ENCODE measurements around the gene MAGI1.

DNA sequence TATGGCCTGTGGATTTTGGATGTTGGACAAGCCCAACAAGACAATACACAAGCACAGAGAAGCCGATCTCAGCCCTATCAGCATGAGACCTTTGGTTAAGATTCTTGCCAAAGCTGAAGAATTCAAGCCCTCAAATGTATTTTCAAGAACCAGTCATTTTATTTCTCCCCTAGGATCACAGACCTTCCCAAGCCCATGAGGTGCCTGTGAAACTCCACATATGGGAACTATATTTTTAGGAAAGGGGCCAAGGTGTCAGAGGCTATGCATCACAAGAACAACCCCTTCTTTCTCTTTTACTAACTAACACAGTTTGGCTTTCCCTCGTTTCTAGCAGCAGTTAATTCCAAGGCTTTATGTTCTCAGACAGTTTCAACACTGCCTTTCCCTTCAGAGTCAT lies 364.5 kb downstream of the MAGI1 start:
- TF ChIP-seq, protein P1, sequence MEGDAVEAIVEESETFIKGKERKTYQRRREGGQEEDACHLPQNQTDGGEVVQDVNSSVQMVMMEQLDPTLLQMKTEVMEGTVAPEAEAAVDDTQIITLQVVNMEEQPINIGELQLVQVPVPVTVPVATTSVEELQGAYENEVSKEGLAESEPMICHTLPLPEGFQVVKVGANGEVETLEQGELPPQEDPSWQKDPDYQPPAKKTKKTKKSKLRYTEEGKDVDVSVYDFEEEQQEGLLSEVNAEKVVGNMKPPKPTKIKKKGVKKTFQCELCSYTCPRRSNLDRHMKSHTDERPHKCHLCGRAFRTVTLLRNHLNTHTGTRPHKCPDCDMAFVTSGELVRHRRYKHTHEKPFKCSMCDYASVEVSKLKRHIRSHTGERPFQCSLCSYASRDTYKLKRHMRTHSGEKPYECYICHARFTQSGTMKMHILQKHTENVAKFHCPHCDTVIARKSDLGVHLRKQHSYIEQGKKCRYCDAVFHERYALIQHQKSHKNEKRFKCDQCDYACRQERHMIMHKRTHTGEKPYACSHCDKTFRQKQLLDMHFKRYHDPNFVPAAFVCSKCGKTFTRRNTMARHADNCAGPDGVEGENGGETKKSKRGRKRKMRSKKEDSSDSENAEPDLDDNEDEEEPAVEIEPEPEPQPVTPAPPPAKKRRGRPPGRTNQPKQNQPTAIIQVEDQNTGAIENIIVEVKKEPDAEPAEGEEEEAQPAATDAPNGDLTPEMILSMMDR (IDR thresholded peaks at IDR 0.05), result no peak
- TF ChIP-seq POLR2A (IDR thresholded peaks at IDR 0.05) (no peak), POLR2AphosphoS5 (IDR thresholded peaks at IDR 0.05; ENCODE audit: insufficient read depth in 1 of 2, low read depth in 1 of 2) (no peak)

All from vagina (tissue), 2 donors.